Memory B cell (primary cell): ENCODE measurements around the gene CASP2.

Experiments used
- ATAC-seq: fragments of 150-1000 bp; cut with Tn5 transposase; 2 replicates; pipeline ENCODE4 v1.10.0; 2021; ENCODE audit warnings: low read depth, mild to moderate bottlenecking, moderate library complexity
- DNase-seq, 2 donors: peaks; one replicate each; pipeline ENCODE4 v3.0.0; 2022; ENCODE audit warnings: low spot score in 2 of 2
- H3K27ac Mint-ChIP-seq: one replicate; pipeline ENCODE4 v1.8.0; 2022; ENCODE audit warnings: mild to moderate bottlenecking, moderate library complexity, mixed read lengths
- H3K27me3 Mint-ChIP-seq: one replicate; pipeline ENCODE4 v1.8.0; 2022; ENCODE audit warnings: mixed read lengths
- H3K36me3 Mint-ChIP-seq: one replicate; pipeline ENCODE4 v1.8.0; 2022; ENCODE audit warnings: mild to moderate bottlenecking, mixed read lengths
- H3K4me1 Mint-ChIP-seq: one replicate; pipeline ENCODE4 v1.8.0; 2022; ENCODE audit warnings: mixed read lengths
- H3K4me3 Mint-ChIP-seq: one replicate; pipeline ENCODE4 v1.8.0; 2022; ENCODE audit warnings: mild to moderate bottlenecking, moderate library complexity, mixed read lengths
- H3K9me3 Mint-ChIP-seq: one replicate; pipeline ENCODE4 v1.8.0; 2022; ENCODE audit warnings: mixed read lengths

The CASP2 gene

GRCh38 chr7:143320620-143321019, 32.5 kb downstream of the CASP2 start:
- no peaks in the 10 kb centered on the region for H3K36me3 Mint-ChIP-seq
- no peaks in the 10 kb centered on the region for H3K9me3 Mint-ChIP-seq
- peaks cover 21% of the 10 kb centered on the region for H3K4me1 Mint-ChIP-seq
- DNase-seq (no peak), ATAC-seq (no peak)
- no peak overlapping the region for H3K4me3 Mint-ChIP-seq
- no peak overlapping the region for H3K27ac Mint-ChIP-seq
- no peaks in the 10 kb centered on the region for H3K27me3 Mint-ChIP-seq

- Mint-ChIP-seq H3K36me3 (no peaks in the 10 kb centered on the region), H3K27me3 (no peaks in the 10 kb centered on the region), H3K9me3 (no peaks in the 10 kb centered on the region), H3K4me1 (peaks cover 23% of the 10 kb centered on the region), H3K4me3 (no peak overlapping the region), H3K27ac (no peak overlapping the region)
- DNase-seq (no peak), ATAC-seq (no peak)
Measured at GRCh38 chr7:143321242-143321641, 33.1 kb downstream of the CASP2 start.

- Mint-ChIP-seq H3K4me1 (peaks cover 27% of the 10 kb centered on the region), H3K4me3 (no peak overlapping the region), H3K27me3 (no peaks in the 10 kb centered on the region), H3K36me3 (peaks cover 2% of the 10 kb centered on the region), H3K9me3 (no peaks in the 10 kb centered on the region), H3K27ac (no peak overlapping the region)
- ATAC-seq (no peak), DNase-seq (no peak)
Measured at GRCh38 chr7:143321734-143322133, 33.6 kb downstream of the CASP2 start.

- no peak overlapping the region for H3K27ac Mint-ChIP-seq
- peaks cover 33% of the 10 kb centered on the region for H3K4me1 Mint-ChIP-seq
- H3K36me3 Mint-ChIP-seq, result peaks cover 2% of the 10 kb centered on the region
- no peak for ATAC-seq
- no peak for DNase-seq
- H3K4me3 Mint-ChIP-seq, result no peak overlapping the region
- no peaks in the 10 kb centered on the region for H3K27me3 Mint-ChIP-seq
- H3K9me3 Mint-ChIP-seq, result no peaks in the 10 kb centered on the region
Measured at GRCh38 chr7:143322760-143323633, 34.8 kb downstream of the CASP2 start.

- Mint-ChIP-seq H3K9me3 (no peaks in the 10 kb centered on the region), H3K4me1 (peaks cover 37% of the 10 kb centered on the region), H3K4me3 (no peak overlapping the region), H3K27me3 (no peaks in the 10 kb centered on the region), H3K27ac (no peak overlapping the region), H3K36me3 (peaks cover 2% of the 10 kb centered on the region)
- ATAC-seq (no peak), DNase-seq (no peak)
Measured at GRCh38 chr7:143323653-143324052, 35.5 kb downstream of the CASP2 start.

GRCh38 chr7:143325240-143325639, 37.1 kb downstream of the CASP2 start:
- peaks cover 2% of the 10 kb centered on the region for H3K36me3 Mint-ChIP-seq
- ATAC-seq (peak; percentile 72), DNase-seq (no peak)
- H3K4me1 Mint-ChIP-seq, result peaks cover 41% of the 10 kb centered on the region
- H3K4me3 Mint-ChIP-seq, result peak overlapping the region; percentile 53
- H3K9me3 Mint-ChIP-seq, result no peaks in the 10 kb centered on the region
- peak overlapping the region; percentile 80 for H3K27ac Mint-ChIP-seq
- H3K27me3 Mint-ChIP-seq, result no peaks in the 10 kb centered on the region

GRCh38 chr7:143327903-143328302, 39.8 kb downstream of the CASP2 start:
- Mint-ChIP-seq H3K27me3 (no peaks in the 10 kb centered on the region), H3K27ac (peak overlapping the region; percentile 76), H3K4me3 (peak overlapping the region; percentile 73), H3K4me1 (peaks cover 41% of the 10 kb centered on the region), H3K9me3 (no peaks in the 10 kb centered on the region), H3K36me3 (peaks cover 2% of the 10 kb centered on the region)
- ATAC-seq (peak; percentile 88), DNase-seq (peak in 1 of 2 donors; percentile 19)

GRCh38 chr7:143329471-143330170, 41.5 kb downstream of the CASP2 start:
- ATAC-seq, result no peak
- no peaks in the 10 kb centered on the region for H3K27me3 Mint-ChIP-seq
- peaks cover 2% of the 10 kb centered on the region for H3K36me3 Mint-ChIP-seq

GRCh38 chr7:143331179-143331801, 43.1 kb downstream of the CASP2 start:
- no peaks in the 10 kb centered on the region for H3K9me3 Mint-ChIP-seq
- H3K4me3 Mint-ChIP-seq, result no peak overlapping the region
- H3K36me3 Mint-ChIP-seq, result peaks cover 2% of the 10 kb centered on the region
- ATAC-seq (no peak), DNase-seq (no peak)
- H3K27ac Mint-ChIP-seq, result no peak overlapping the region
- no peaks in the 10 kb centered on the region for H3K27me3 Mint-ChIP-seq
- H3K4me1 Mint-ChIP-seq, result peaks cover 17% of the 10 kb centered on the region

More at GRCh38 chr7:143329471-143330170, 41.5 kb downstream of the CASP2 start:
- Mint-ChIP-seq H3K4me3 (no peak overlapping the region), H3K4me1 (peaks cover 30% of the 10 kb centered on the region), H3K9me3 (no peaks in the 10 kb centered on the region), H3K27ac (no peak overlapping the region)
- no peak for DNase-seq

GRCh38 chr7:143334244-143334643, 46.1 kb downstream of the CASP2 start:
- H3K4me3 Mint-ChIP-seq, result no peak overlapping the region
- H3K36me3 Mint-ChIP-seq, result no peaks in the 10 kb centered on the region
- H3K27ac Mint-ChIP-seq, result no peak overlapping the region
- H3K4me1 Mint-ChIP-seq, result peaks cover 5% of the 10 kb centered on the region
- no peak for ATAC-seq
- no peak for DNase-seq
- no peaks in the 10 kb centered on the region for H3K27me3 Mint-ChIP-seq
- H3K9me3 Mint-ChIP-seq, result no peaks in the 10 kb centered on the region

GRCh38 chr7:143337216-143337615, 49.1 kb downstream of the CASP2 start:
- Mint-ChIP-seq H3K27ac (no peak overlapping the region), H3K4me3 (no peak overlapping the region), H3K4me1 (peaks cover 7% of the 10 kb centered on the region), H3K9me3 (no peaks in the 10 kb centered on the region), H3K36me3 (no peaks in the 10 kb centered on the region), H3K27me3 (peaks cover 13% of the 10 kb centered on the region)
- no peak for ATAC-seq
- no peak for DNase-seq

- Mint-ChIP-seq H3K9me3 (no peaks in the 10 kb centered on the region), H3K27me3 (peaks cover 23% of the 10 kb centered on the region), H3K36me3 (no peaks in the 10 kb centered on the region), H3K4me3 (no peak overlapping the region), H3K4me1 (peaks cover 12% of the 10 kb centered on the region), H3K27ac (no peak overlapping the region)
- DNase-seq (no peak), ATAC-seq (no peak)
Measured at GRCh38 chr7:143341842-143342241, 53.7 kb downstream of the CASP2 start.

GRCh38 chr7:143343596-143343995, 55.4 kb downstream of the CASP2 start:
- no peaks in the 10 kb centered on the region for H3K9me3 Mint-ChIP-seq
- no peak overlapping the region for H3K27ac Mint-ChIP-seq
- H3K4me3 Mint-ChIP-seq, result no peak overlapping the region
- ATAC-seq (no peak), DNase-seq (no peak)
- peaks cover 9% of the 10 kb centered on the region for H3K4me1 Mint-ChIP-seq
- H3K27me3 Mint-ChIP-seq, result peaks cover 28% of the 10 kb centered on the region
- H3K36me3 Mint-ChIP-seq, result no peaks in the 10 kb centered on the region

- peak overlapping the region; percentile 76 for H3K4me3 Mint-ChIP-seq
- no peaks in the 10 kb centered on the region for H3K9me3 Mint-ChIP-seq
- DNase-seq, result peak; percentile 38 to 39
- peak; percentile 98 for ATAC-seq
- H3K27me3 Mint-ChIP-seq, result peaks cover 23% of the 10 kb centered on the region
- H3K36me3 Mint-ChIP-seq, result no peaks in the 10 kb centered on the region
- peaks cover 5% of the 10 kb centered on the region for H3K4me1 Mint-ChIP-seq
- peak overlapping the region; percentile 15 for H3K27ac Mint-ChIP-seq
Measured at GRCh38 chr7:143345428-143345900, 57.3 kb downstream of the CASP2 start.
